ENCODE results near the gene C17orf75.

GRCh38 chr17:32342603-32343325 lies 791 bp upstream of the C17orf75 start:
- no peak for TF ChIP-seq CTCF (IDR thresholded peaks at IDR 0.05; ENCODE audit: insufficient read depth, low read length)
- TF ChIP-seq POLR2AphosphoS5 (IDR thresholded peaks at IDR 0.05; ENCODE audit: low read depth), result no peak
- TF ChIP-seq REST (IDR thresholded peaks at IDR 0.05; ENCODE audit: insufficient replicate concordance, low read depth), result no peak
- no peak for TF ChIP-seq GABPA (IDR thresholded peaks at IDR 0.05; ENCODE audit: low read depth)

Measured in HL-60 (cell line).